SJSA1 (cell line): ENCODE data around the gene ZNF655. TPM values are rescaled to one million over a fixed set of nuclear protein-coding genes. Genes with fewer than 3 reads are reported as not detected.
A peak's percentile ranks its signal among the peaks of the same experiment; 100 is the strongest.

Experiments used
- DNase-seq, 2 experiments: peaks; one replicate each; pipeline ENCODE4 v3.0.0-alpha.2; 2015 to 2020; ENCODE audit warnings: low spot score in 2 of 2, low read depth in 1 of 2
- H3K27ac ChIP-seq: fragments of 250-450 bp; sonication (Bioruptor Pico); 2 replicates; pipeline ENCODE4 v1.5.1; 2020; ENCODE audit warnings: mild to moderate bottlenecking, moderate library complexity
- H3K27me3 ChIP-seq: fragments of 250-450 bp; sonication (Bioruptor Pico); replicated peaks from 2 replicates; pipeline ENCODE4 v1.5.1; 2020; ENCODE audit warnings: mild to moderate bottlenecking, moderate library complexity
- H3K36me3 ChIP-seq: fragments of 250-450 bp; sonication (Bioruptor Pico); 2 replicates; pipeline ENCODE4 v1.5.1; 2020; ENCODE audit warnings: mild to moderate bottlenecking
- H3K4me1 ChIP-seq: fragments of 250-450 bp; sonication (Bioruptor Pico); replicated peaks from 2 replicates; pipeline ENCODE4 v1.6.1; 2021; ENCODE audit warnings: mild to moderate bottlenecking
- H3K4me3 ChIP-seq: fragments of 250-450 bp; sonication (Bioruptor Pico); 2 replicates; pipeline ENCODE4 v1.5.1; 2020; ENCODE audit warnings: mild to moderate bottlenecking
- H3K9me3 ChIP-seq: fragments of 250-450 bp; sonication (Bioruptor Pico); replicated peaks from 2 replicates; pipeline ENCODE4 v1.5.1; 2020; ENCODE audit warnings: mild to moderate bottlenecking
- total RNA-seq: library from RNA; depleted of rRNA; stranded (reverse); fragments of >200 nt; shearing (Covaris generic); gene quantifications from 2 replicates; pipeline ENCODE4 v1.2.3, GENCODE V29; 2014; rRNA removed

ZNF655 gene
- total RNA-seq, 1 experiment from 2014 or later, result 107 TPM

GRCh38 chr7:99624484-99624883 is 66.0 kb downstream of the ZNF655 start:
- Histone ChIP-seq H3K4me1 (peaks cover 72% of the 10 kb centered on the region), H3K36me3 (peaks cover 93% of the 10 kb centered on the region), H3K27ac (peak overlapping the region; percentile 64), H3K9me3 (no peaks in the 10 kb centered on the region), H3K4me3 (no peak overlapping the region), H3K27me3 (no peaks in the 10 kb centered on the region)
- DNase-seq, result peak; percentile 9 to 39

- Histone ChIP-seq H3K27me3 (no peaks in the 10 kb centered on the region), H3K4me3 (no peak overlapping the region), H3K27ac (no peak overlapping the region), H3K4me1 (peaks cover 64% of the 10 kb centered on the region), H3K9me3 (no peaks in the 10 kb centered on the region), H3K36me3 (peaks cover 93% of the 10 kb centered on the region)
- no peak for DNase-seq
Measured at GRCh38 chr7:99625321-99625720, 66.9 kb downstream of the ZNF655 start.

- Histone ChIP-seq H3K4me1 (peaks cover 57% of the 10 kb centered on the region), H3K36me3 (peaks cover 93% of the 10 kb centered on the region), H3K27ac (no peak overlapping the region), H3K9me3 (no peaks in the 10 kb centered on the region), H3K27me3 (no peaks in the 10 kb centered on the region), H3K4me3 (no peak overlapping the region)
- DNase-seq, result no peak
Measured at GRCh38 chr7:99625961-99626360, 67.5 kb downstream of the ZNF655 start.

Other genes starting within 250 kb of the ZNF655 start
- gene ARPC1A, start 232.7 kb upstream of the ZNF655 start, total RNA-seq, result 186 and 242 TPM in 2 replicates
- 231 and 362 TPM in 2 replicates for gene ARPC1B, start 183.9 kb upstream of the ZNF655 start, total RNA-seq
- gene PDAP1, start 150.0 kb upstream of the ZNF655 start, total RNA-seq, result 150 and 155 TPM in 2 replicates
- gene BUD31, start 149.7 kb upstream of the ZNF655 start, total RNA-seq, result 109 and 152 TPM in 2 replicates
- gene PTCD1, start 119.8 kb upstream of the ZNF655 start, total RNA-seq, result 2.2 and 7.3 TPM in 2 replicates
- gene CPSF4, start 119.7 kb upstream of the ZNF655 start, total RNA-seq, result 32.7 and 39.6 TPM in 2 replicates
- gene ATP5MF, start 92.5 kb upstream of the ZNF655 start, total RNA-seq, result 650 and 1,516 TPM in 2 replicates
- 3.1 and 11.4 TPM in 2 replicates for gene ZNF789, start 85.8 kb upstream of the ZNF655 start, total RNA-seq
- gene ZNF394, start 58.4 kb upstream of the ZNF655 start, total RNA-seq, result 16.3 and 24.0 TPM in 2 replicates
- gene ZKSCAN5, start 54.0 kb upstream of the ZNF655 start, total RNA-seq, result 10.2 and 16.1 TPM in 2 replicates
- gene FAM200A, start 6.5 kb upstream of the ZNF655 start, total RNA-seq, result 6.8 and 7.9 TPM in 2 replicates
- gene TMEM225B, start 39.6 kb downstream of the ZNF655 start, total RNA-seq, result 0.41 and 1.1 TPM in 2 replicates
- 26.9 and 28.3 TPM in 2 replicates for gene ZSCAN25, start 58.3 kb downstream of the ZNF655 start, total RNA-seq
- gene CYP3A5, start 121.4 kb downstream of the ZNF655 start, total RNA-seq, result 0.37 and 1.8 TPM in 2 replicates
- not detected in 2 replicates for gene CYP3A7, start 176.6 kb downstream of the ZNF655 start, total RNA-seq
- gene CYP3A4, start 225.5 kb downstream of the ZNF655 start, total RNA-seq, result not detected in 2 replicates